GM23248 (cell line): ENCODE data around the gene CCDC171. TPM values are rescaled to one million over a fixed set of nuclear protein-coding genes. Genes with fewer than 3 reads are reported as not detected.

ENCODE experiments used
- DNase-seq: peaks from one replicate; pipeline ENCODE4 v3.0.0-alpha.2; 2015
- H2AFZ ChIP-seq: fragments of 200-600 bp; sonication (generic); 2 replicates; pipeline ENCODE4 v1.6.1; 2016; ENCODE audit warnings: antibody characterized with exemption
- H3F3A ChIP-seq: fragments of 200-600 bp; sonication (generic); 2 replicates; pipeline ENCODE4 v1.6.1; 2016; ENCODE audit warnings: mild to moderate bottlenecking, antibody characterized with exemption, mixed run types; ENCODE audit not compliant: insufficient read depth
- H3K27ac ChIP-seq: fragments of 200-600 bp; sonication (generic); 2 replicates; pipeline ENCODE4 v1.5.1; 2016; ENCODE audit warnings: mild to moderate bottlenecking
- H3K27me3 ChIP-seq: fragments of 200-600 bp; sonication (generic); replicated peaks from 2 replicates; pipeline ENCODE4 v1.6.1; 2016; ENCODE audit warnings: mild to moderate bottlenecking; ENCODE audit not compliant: insufficient read depth
- H3K36me3 ChIP-seq: fragments of 200-600 bp; sonication (generic); 2 replicates; pipeline ENCODE4 v1.6.1; 2016; ENCODE audit warnings: low read depth, mild to moderate bottlenecking
- H3K4me1 ChIP-seq: fragments of 200-600 bp; sonication (generic); 2 replicates; pipeline ENCODE4 v1.6.1; 2016; ENCODE audit warnings: mild to moderate bottlenecking; ENCODE audit not compliant: insufficient read depth
- H3K4me2 ChIP-seq: fragments of 200-600 bp; sonication (generic); one replicate; pipeline ENCODE4 v1.6.1; 2016; ENCODE audit warnings: mild to moderate bottlenecking; ENCODE audit not compliant: unreplicated experiment
- H3K4me3 ChIP-seq: fragments of 200-600 bp; sonication (generic); 2 replicates; pipeline ENCODE4 v1.5.1; 2016; ENCODE audit warnings: mild to moderate bottlenecking
- H3K79me2 ChIP-seq: fragments of 200-600 bp; sonication (generic); 2 replicates; pipeline ENCODE4 v1.6.1; 2016; ENCODE audit warnings: mild to moderate bottlenecking; ENCODE audit not compliant: insufficient read depth
- H3K9ac ChIP-seq: fragments of 200-600 bp; sonication (generic); 2 replicates; pipeline ENCODE4 v1.6.1; 2016; ENCODE audit warnings: mild to moderate bottlenecking
- H3K9me2 ChIP-seq: fragments of 200-600 bp; sonication (generic); 2 replicates; pipeline ENCODE4 v1.6.1; 2016; ENCODE audit warnings: mixed run types, mild to moderate bottlenecking, moderate library complexity; ENCODE audit not compliant: insufficient read depth
- H3K9me3 ChIP-seq: fragments of 200-600 bp; sonication (generic); one replicate; pipeline ENCODE4 v1.6.1; 2017; ENCODE audit warnings: low read depth
- H4K20me1 ChIP-seq: fragments of 200-600 bp; sonication (generic); 2 replicates; pipeline ENCODE4 v1.6.0; 2016; ENCODE audit not compliant: insufficient read depth
- EZH2 ChIP-seq: fragments of 200-600 bp; sonication (generic); IDR thresholded peaks from 2 replicates; pipeline ENCODE4 v1.6.1; 2018; ENCODE audit warnings: antibody characterized with exemption, mild to moderate bottlenecking; ENCODE audit not compliant: insufficient read depth, poor library complexity, severe bottlenecking
- EZH2phosphoT487 ChIP-seq: fragments of 200-600 bp; sonication (generic); IDR thresholded peaks from 2 replicates; pipeline ENCODE4 v1.6.1; 2018; ENCODE audit warnings: antibody characterized with exemption, moderate library complexity, mild to moderate bottlenecking, low read depth; ENCODE audit not compliant: insufficient read depth
- WGBS, 2 experiments: methylation state at CpG; one replicate each; pipeline ENCODE4 v1.1.6; 2015 to 2017; ENCODE audit warnings: low lambda C conversion rate in 2 of 2, low coverage in 1 of 2; ENCODE audit errors: missing lambda C conversion rate in 2 of 2; 5-methylcytosine and 5-hydroxymethylcytosine counted together
- in situ Hi-C: fragments of 300-500 bp; cut with MboI; formaldehyde crosslinking; loops from 2 replicates; pipeline ENCODE4 v1.15.0; 2020
- polyA plus RNA-seq: library from polyadenylated mRNA; unstranded; fragments of >200 nt; fragmentation: Nextera tagmentation; extraction: Ambion mirVana; gene quantifications from 2 replicates; pipeline ENCODE4 v1.2.1, GENCODE V29; 2016
- total RNA-seq: library from RNA; depleted of rRNA; stranded (reverse); fragments of >200 nt; shearing (Covaris generic); gene quantifications from 2 replicates; pipeline ENCODE4 v1.2.3, GENCODE V29; 2014

Gene CCDC171
- total and polyA plus RNA-seq, 2 experiments from 2014 or later: 0.99 to 3.5 TPM

DNA sequence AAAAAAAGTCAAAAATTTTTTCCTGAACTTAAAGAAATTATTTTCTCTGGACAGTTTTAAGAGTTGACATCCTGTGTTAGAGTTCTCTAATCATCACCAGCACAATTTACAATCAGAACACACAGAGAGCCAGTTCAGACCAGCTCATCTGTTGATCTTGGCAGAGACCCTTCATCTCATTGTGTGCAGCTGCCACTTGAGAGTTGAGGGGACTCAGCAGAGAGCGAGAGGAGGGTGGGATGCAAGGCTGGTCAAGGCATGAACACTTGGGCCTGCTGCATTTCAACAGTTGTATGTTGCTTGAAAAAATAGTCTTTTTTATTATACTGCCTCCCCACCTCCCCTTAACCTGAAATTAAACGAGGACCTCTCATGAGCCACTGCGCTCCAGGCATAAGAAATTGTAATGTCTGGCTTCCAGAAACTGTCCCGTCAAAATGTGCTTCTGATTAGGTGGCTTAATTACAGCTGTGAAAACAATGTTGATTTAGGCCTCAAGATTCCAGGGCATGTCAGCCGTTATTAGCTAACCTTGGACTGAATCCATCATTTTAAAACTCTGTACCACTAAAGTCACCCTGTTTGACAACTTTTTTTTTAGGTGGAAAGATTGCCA is 383.6 kb downstream of the CCDC171 start:
- Histone ChIP-seq H3K36me3 (no peaks in the 10 kb centered on the region), H4K20me1 (no peaks in the 10 kb centered on the region), H3K4me2 (peak overlapping the region; percentile 58), H2AFZ (0 out of 2 replicates have a peak overlapping the region, but pooled peaks have one; percentile 4), H3K79me2 (no peaks in the 10 kb centered on the region), H3K27me3 (no peaks in the 10 kb centered on the region), H3K9me2 (peaks cover 4% of the 10 kb centered on the region; the same call in 1 of the 2 replicates), H3K4me1 (peaks cover 31% of the 10 kb centered on the region), H3F3A (peaks cover 33% of the 10 kb centered on the region), H3K4me3 (no peak overlapping the region), H3K27ac (peak overlapping the region; percentile 56), H3K9ac (no peak overlapping the region; the same call in 1 of the 2 replicates), H3K9me3 (no peaks in the 10 kb centered on the region)
- in situ Hi-C loops: no loop called here
- WGBS, 2 experiments: 6 to 8% methylated on average over 5 of the region's 5 CpGs
- DNase-seq: peak; percentile 55
- no peak for TF ChIP-seq EZH2phosphoT487
- no peak for TF ChIP-seq EZH2

DNA sequence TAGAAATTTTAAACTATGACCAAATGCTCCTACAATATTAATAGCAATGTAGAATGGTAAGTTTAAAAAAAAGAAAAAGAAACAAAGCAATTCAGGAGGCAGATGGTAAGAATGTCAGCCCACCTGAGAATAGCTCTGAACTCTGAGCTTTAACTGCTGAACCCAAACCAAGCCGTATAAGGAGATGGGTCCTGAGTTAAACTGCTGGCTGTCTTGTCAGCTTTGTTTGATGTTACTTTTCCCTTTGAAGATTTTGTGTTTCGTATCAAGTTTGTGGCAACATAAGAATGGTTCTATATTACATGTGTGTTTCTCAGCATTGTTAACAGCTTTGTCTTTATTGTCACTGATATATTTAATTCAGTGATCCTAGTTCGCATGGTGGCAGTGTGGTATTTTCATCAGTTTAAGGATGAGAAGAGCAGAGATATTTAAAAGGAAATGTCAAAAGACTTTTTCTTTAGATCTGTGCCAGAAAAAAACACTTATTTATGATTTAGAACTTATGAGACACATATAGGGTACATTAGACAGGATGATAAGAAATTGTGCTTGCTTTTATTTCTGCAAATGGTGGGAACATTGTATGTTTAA is 390.1 kb downstream of the CCDC171 start:
- Histone ChIP-seq H3K27me3 (no peaks in the 10 kb centered on the region), H3K4me1 (no peaks in the 10 kb centered on the region), H3K79me2 (no peaks in the 10 kb centered on the region), H3K27ac (no peak overlapping the region), H2AFZ (no peak overlapping the region; the same call in 1 of the 2 replicates), H3K4me3 (no peak overlapping the region), H3K9ac (no peak overlapping the region), H3F3A (no peaks in the 10 kb centered on the region), H3K4me2 (no peak overlapping the region), H3K9me3 (no peaks in the 10 kb centered on the region), H4K20me1 (no peaks in the 10 kb centered on the region), H3K9me2 (no peaks in the 10 kb centered on the region), H3K36me3 (no peaks in the 10 kb centered on the region)
- in situ Hi-C loops: no loop called here
- WGBS, 2 experiments: 92 to 95% methylated on average over 3 of the region's 3 CpGs
- TF ChIP-seq EZH2phosphoT487 (no peak), EZH2 (no peak)
- no peak for DNase-seq

DNA sequence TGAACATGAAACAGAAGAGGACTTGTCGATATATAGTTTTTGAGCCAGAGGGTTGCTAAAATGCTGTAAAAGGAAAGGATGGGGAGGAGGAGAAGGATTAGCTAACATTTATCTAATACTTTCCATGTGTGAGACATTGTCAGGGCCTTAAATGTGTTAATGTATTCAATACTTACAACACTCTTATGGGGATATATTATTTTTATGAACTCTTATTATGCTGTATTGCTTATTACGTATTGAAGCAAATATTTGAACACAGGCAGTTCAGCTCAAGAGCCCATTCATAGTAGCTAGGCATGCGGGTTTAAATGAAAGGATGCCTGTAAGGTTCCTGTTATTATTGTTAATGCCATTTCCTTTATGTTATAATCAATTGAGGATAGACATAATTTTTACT is 391.5 kb downstream of the CCDC171 start:
- H3K9me3 ChIP-seq: no peaks in the 10 kb centered on the region
- no peak overlapping the region for H2AFZ ChIP-seq

DNA sequence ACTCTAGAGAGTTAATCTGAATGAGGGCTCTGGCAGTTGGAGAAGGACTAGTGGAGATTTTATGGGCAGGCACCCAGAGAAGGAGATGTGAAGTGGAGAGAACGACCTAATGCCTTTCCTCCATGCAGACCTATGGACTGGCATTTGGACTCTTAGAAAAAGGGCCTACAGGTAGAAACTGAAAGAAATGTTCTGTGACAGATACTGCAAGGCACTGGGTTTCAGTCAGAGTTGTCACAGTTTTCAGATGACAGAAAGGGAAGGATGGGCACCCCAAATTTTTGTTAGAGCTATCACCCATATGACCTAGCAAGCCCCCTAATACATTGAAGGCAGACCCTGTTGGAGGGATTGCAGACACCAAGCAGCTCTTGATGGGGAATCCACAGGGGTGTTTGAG is 406.8 kb downstream of the CCDC171 start:
- Histone ChIP-seq H3K9me3 (peaks cover 1% of the 10 kb centered on the region), H3K4me1 (no peaks in the 10 kb centered on the region), H4K20me1 (no peaks in the 10 kb centered on the region), H3K9ac (no peak overlapping the region), H3K79me2 (no peaks in the 10 kb centered on the region), H3F3A (no peaks in the 10 kb centered on the region), H3K4me3 (no peak overlapping the region), H3K4me2 (no peak overlapping the region), H2AFZ (no peak overlapping the region), H3K27me3 (no peaks in the 10 kb centered on the region), H3K36me3 (no peaks in the 10 kb centered on the region), H3K9me2 (no peaks in the 10 kb centered on the region), H3K27ac (no peak overlapping the region)
- in situ Hi-C loops: no loop called here
- 69 to 81% methylated on average over 1 of the region's 1 CpG for WGBS, 2 experiments
- no peak for DNase-seq
- no peak for TF ChIP-seq EZH2phosphoT487
- no peak for TF ChIP-seq EZH2

More for the DNA sequence above, 391.5 kb downstream of the CCDC171 start:
- Histone ChIP-seq H3K4me2 (no peak overlapping the region), H3K4me3 (no peak overlapping the region), H4K20me1 (no peaks in the 10 kb centered on the region), H3K4me1 (no peaks in the 10 kb centered on the region), H3K27me3 (no peaks in the 10 kb centered on the region), H3K27ac (no peak overlapping the region), H3F3A (no peaks in the 10 kb centered on the region), H3K36me3 (no peaks in the 10 kb centered on the region), H3K79me2 (no peaks in the 10 kb centered on the region), H3K9ac (no peak overlapping the region), H3K9me2 (no peaks in the 10 kb centered on the region)
- 92 to 95% methylated on average over 3 of the region's 3 CpGs for WGBS, 2 experiments
- TF ChIP-seq EZH2phosphoT487 (no peak), EZH2 (no peak)
- in situ Hi-C loops: no loop called here
- DNase-seq: no peak
